Measurements from ENCODE around the gene KLF3. TPM values are rescaled to one million over a fixed set of nuclear protein-coding genes. Genes with fewer than 3 reads are reported as not detected.

The KLF3 gene
- total RNA-seq, 1 experiment from 2014 or later = 8.9 TPM

DNA sequence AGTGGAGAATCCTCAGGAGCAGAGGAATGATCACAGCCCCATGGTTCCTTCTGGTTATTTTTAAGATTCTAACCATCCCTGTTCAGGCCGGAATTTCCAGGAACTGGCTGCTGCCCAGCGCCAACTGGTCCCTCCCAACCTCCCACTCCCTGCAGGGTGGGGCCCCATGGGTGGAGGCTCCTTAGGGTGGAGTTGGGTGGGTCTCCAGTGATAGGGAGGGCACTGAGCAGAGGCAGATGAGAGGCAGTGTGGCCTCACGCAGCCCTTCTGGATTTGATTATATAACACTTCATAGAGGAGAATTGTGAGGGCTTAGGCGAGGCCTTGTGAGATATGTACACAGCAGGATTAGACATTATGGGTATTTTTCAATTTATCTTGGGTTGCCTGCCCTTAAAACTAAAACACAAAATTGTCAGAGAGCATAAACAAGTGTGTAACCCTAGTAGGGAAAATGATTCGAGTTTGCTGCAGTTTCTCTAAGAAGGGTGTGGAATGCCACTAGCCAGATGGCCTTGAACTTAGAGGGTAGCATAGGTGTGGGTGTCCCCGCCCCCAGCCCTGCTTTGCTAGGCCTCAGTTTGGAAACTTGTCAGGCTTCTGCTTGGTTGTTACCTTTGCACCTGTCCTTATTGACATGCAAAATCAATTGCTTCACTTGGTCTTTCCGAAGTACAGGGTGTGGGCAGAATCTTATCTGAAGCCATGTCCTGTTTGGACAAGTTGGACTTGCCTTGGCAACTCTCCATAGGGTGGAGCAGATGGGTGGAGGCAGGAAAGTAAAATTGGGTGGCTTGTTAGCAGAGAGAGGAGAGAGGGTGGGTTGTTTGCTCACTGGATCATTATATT, 9.4 kb downstream of the KLF3 start:
- peak; percentile 39 for DNase-seq (ENCODE audit: low spot score)

DNA sequence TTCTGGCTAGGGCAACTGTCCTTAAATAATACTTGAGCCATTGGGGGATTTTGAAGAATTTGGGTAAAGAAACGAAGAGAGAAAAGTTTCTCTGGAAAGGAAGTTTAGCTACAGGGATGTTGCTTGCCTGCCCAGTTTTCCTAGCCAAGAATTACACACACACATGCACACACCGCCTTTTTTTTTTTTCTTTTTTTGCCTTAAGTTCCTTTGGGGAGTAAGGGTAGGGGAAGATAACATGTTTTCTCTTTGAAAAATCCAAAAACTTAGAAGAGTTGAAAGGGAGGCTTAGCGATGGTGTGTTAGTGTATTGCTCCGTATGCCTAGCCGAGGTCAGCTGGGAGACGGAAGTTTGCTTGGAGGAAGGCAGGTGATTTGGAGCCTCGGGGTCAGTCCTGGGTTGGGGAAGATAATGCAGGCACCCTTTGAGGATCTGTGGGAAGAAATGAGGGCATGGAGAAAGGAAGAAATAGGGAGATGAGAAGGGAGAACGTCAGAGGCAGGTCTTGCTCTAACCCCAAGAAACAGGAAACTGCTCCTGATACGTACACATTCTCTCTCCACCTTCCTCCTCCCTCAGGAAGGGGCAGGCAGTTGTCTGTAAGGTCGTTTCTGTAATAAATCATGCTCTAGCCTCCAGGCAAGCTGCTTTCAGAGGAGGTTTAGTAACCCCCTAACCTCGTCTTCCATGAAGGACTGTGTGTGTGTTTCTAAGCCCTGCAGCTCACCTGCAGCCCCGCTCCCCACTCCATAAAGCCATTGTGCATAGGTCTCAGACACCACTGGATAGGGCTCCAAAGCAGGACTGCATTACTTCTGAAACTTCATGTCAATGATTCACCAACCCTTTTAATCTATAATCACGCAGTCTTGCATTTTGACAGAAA, 10.5 kb downstream of the KLF3 start:
- no peak for DNase-seq (ENCODE audit: low spot score)

DNA sequence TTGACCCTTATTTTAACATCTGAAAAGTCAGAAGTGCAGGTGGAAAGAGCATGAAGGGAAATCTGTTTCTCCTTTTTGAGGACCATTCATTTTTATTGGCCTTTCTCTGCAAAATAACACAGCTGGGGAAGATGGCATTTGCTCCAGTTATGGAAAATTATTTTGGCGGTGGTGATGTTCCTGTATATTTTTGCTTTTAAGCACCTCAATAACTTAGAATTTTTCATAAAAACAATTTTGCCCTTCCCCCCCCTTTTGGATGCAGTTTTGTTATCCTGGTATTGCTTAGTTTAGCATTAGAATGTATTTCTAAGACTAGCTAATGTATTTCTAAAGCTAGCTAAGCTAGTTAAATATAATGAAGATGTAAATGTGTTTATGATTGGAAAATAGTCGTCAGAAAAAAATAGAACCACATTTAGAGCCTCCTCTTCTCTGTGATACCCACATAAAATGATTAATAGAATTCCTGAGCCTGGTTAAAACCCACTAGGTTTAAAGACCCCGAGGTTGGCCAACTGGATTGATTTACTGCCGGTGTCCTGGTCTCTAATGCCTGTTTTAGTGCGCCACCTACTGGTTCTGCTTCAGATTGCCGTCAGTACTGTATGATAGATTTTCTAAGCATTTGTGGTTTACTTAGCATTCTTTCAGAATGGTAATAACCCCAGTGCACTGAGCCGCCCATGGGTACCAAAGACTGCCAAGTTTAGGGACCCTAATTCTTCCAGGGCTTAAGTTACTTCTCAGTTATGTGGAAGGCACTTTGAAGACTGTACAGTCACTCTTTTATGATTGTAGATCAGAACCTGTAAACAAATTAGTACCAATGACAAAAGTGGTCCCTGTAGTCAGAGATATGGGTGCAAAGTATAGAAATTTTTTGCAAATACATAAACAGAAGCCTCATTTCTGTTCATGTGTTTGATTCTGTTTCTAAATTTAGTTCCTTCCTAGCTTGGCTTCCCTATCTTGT, 11.4 kb downstream of the KLF3 start:
- peak; percentile 77 for DNase-seq (ENCODE audit: low spot score)

DNA sequence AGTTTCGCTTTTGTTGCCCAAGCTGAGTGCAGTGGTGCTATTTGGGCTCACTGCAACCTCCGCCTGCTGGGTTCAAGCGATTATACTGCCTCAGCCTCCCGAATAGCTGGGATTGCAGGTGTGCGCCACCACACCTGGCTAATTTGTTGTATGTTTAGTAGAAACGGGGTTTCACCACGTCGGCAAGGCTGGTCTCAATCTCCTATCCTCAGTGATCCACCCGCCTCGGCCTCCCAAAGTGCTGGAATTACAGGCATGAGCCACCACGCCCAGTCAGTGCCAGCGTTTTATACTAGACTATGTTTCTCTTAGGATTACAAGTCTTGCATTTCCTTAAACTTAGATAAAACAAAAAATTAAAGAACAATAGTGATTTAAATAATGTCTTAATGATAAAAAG, 13.0 kb downstream of the KLF3 start:
- DNase-seq (ENCODE audit: low spot score) = no peak

DNA sequence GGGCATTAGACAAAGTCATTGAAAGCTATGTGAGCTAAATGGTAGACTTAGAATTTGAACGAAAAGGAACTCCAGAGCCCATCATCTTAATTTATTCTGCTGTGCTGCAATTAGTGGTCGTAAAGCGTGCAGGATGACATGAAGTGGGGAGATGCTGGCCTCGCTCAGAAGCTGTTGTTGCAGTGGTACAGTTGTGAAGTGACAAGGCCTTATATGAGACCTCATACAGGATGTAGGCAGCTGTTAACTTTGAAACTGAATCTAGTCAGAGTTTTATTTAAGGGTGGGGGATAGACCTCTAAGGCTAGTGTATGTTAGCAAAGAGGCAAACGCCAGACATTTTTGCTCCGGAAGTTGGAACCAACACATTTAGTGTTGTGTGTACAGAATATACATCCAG, 13.4 kb downstream of the KLF3 start:
- DNase-seq (ENCODE audit: low spot score) = no peak

DNA sequence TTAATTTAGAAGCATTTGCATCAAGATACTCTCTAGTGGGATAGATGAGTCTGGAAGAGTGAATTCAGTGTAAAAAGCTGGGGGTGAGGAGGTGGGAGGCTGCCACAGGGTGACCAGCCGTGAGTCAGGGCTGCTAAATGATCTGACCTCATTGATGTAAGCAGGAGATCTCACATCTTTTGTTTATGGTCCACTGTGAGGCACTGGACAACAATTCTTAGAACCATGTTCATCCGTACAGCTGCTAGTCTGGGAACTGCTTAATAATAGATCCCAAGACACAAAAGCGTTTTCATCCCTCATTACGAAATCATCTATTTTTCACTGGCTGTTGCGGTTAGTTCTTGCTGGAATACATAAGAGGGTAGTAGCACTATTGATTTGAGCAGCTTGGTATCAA, 14.1 kb downstream of the KLF3 start:
- peak; percentile 55 for DNase-seq (ENCODE audit: low spot score)

DNA sequence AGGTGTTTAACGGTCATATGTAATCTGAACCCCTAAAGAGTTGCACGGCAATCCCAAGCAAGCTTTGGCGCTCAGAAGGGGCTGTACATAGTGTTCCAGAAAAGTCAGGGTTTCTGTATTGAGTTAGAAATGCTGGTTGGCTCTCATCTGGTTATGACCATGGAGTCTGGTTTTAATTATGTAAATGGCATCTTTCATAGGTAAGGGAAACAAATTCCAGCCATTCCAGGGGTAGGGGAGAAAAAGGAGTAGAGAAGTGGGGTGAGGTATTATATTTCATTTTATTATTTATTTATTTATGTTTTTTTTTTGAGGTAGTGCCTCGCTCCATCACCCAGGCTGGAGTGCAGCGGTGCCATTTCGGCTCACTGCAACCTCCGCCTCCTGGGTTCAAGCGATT, 15.9 kb downstream of the KLF3 start:
- no peak for DNase-seq (ENCODE audit: low spot score)

DNA sequence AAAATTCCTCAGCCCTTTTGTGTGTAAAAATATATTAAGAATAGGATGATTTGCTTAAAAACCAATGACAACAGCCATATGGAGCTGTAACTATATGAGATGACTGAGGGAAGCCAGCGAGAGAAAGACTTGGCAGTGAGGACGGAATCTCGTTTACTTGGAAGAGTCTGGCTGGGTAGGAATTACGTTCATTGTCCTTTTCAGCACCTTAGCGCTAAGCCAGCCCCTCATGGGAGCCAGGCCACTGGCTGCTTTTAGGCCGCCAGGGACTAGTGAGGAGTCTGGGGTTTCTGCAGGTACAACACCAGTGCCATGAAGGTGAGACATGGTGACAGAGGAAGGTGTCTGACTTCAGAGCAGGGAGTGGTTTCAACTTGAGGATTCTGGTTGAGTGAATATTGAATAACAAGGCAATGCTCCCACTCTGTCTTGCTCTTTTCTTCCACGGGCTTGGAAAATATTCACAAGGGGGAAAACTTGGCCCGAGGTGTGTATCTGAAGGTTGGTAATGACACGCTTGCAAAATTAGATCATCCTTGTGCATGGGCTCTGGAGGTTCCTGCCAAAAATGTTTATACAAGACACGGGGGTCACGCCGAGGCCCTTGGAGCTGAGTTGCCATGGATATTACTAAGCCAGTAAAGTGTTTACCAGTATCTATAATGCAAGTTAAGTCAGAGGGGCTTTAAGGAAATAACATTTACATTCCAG, 17.4 kb downstream of the KLF3 start:
- no peak for DNase-seq (ENCODE audit: low spot score)

DNA sequence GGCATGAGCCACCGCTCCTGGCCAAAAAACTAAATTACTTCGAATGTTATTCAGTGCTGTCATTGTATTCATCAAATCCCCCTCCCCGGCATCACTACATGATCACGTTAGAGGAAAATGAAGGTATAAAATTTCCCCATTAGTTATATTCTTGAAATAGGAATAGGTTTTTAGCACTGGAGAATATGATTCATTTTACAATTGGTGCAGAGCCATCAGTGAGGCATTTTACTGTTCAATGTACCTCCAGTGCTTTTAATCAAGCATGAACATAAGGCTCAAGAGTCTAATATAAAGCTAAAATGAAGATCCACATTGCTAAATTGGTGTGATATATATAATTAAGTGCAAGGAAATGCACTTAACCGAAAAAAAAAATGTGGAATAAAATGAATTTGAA, 18.3 kb downstream of the KLF3 start:
- no peak for DNase-seq (ENCODE audit: low spot score)

DNA sequence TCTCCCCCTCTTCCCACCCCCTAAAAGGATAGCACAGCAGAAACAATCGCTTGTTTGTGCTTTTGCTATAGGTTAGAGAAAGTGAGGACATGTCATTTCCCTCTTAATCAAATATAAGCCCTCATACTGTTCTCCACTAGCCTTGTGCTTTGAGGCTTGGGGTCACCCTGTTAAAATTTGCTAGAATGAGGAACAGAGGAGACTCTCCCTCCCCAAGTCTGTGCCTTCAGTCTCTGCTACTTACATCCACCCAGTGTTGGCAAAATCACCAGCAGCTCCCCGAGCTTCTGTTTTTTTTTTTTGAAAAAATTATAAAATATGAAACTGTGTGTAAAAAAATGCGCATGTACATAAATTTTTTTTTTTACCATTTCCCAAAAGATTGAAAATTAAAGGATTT, 19.3 kb downstream of the KLF3 start:
- DNase-seq (ENCODE audit: low spot score) = no peak

DNA sequence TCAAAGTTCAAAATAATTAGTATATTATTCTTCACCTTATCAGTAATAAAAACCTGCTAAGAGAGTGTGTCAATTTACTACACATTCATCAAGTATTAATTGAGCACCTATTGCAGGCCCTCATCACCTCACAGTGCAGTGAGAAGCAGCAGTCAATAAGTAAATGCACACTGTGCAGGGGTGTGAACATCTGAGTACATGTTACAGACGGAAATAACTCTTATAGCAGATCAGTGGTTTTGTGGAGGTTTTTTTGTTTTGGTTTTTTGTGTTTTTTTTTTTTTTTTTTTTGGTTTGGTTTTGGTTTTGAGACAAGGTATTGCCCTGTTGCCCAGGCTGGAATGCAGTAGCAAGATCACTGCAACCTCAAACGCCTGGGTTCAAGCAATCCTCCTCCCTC, 20.3 kb downstream of the KLF3 start:
- DNase-seq (ENCODE audit: low spot score) = no peak

DNA sequence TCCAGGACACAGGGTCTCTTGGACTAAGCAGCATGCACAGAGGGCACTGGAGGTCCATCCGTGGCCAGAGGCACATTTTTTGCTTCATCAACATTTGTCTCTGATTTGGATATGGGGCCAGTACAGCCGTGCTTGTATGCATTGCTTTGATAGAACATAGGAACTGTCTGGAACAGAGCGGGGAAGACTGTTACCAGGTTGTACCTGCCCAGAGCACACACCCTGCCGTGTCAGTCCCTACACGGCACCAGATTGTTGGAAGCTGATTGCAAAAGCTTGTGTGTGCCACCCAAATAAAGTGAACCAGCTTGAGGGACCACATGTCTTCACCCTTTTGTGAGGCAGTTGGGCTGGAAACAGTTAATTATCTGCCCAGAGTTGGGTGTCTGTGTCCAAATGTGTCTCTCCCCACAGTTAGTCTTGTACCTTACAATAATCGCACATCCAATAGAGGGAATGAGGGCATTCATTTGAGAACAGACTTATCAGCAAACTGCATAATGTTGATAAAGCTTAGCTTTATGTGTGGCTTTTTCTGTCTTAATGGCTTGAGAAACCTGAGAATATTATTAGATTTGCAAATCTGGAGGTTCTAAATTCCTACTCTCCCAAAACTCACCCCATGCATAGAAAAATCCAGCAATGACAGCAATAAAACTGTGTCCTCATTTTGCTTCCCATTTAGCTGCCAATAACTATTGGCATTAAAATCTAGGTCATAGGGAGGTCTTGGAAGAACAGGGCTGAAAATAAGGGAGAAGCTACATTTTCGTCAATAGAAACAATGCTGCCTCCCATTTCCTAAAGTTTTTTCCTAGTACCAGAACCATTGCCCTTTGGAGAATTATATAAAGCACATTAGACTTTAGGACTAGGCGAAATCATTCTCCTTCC, 21.2 kb downstream of the KLF3 start:
- no peak for DNase-seq (ENCODE audit: low spot score)

DNA sequence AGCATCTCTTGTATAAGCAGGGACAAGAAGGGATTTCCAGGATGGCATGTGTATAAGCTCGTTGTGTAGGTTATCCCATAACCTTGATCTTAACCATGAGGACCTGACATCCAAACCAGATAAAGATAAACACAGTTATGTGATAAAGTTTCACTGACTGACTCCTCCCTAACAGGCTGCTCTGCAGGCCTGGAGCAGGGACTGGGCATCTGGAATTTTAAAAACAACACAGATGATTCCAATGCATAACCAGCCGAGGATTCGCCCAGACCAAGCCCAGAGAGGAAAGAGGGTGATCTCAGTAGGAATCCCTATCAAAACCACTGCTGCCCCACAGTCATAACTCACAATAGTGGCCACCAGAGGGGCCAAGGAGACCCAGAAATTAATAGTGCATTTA, 22.7 kb downstream of the KLF3 start:
- no peak for DNase-seq (ENCODE audit: low spot score)

DNA sequence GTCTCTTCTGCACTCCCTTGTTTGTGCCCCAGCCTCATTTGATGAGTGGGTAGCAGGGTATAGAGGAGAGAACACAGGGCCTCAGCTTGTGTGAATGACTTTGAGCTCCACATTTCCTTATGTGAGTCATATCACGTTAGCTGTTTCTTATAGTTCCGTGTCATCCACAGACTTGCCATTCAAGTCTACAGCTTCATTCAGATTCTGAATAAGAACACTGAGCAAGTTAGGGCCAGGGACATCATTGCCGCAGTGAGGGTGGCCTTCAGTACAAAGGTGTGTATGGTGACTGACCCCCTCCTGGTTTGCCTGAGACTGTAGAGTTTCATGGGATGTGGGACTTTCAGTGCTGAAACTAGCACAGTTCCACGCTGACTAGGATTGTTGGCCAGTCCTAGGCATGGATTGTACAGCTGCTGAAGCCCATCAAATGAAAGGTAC, 23.6 kb downstream of the KLF3 start:
- no peak for DNase-seq (ENCODE audit: low spot score)

DNA sequence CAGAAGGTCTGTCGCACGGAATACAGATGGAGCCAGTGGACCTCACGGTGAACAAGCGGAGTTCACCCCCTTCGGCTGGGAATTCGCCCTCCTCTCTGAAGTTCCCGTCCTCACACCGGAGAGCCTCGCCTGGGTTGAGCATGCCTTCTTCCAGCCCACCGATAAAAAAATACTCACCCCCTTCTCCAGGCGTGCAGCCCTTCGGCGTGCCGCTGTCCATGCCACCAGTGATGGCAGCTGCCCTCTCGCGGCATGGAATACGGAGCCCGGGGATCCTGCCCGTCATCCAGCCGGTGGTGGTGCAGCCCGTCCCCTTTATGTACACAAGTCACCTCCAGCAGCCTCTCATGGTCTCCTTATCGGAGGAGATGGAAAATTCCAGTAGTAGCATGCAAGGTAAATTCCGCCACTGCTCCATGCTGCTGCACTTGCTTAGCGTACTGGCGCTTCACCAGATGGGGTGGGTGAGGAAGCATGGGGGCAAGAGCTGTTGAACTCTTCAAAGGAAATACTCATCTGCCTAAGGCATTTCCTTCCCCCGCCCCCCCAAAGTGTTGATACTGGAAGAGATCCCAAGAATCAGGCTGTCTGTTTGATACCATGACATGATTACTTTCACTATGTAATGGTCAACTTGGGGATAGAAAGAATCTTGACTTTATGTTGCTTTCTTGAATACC, 24.8 kb downstream of the KLF3 start:
- no peak for DNase-seq (ENCODE audit: low spot score)

DNA sequence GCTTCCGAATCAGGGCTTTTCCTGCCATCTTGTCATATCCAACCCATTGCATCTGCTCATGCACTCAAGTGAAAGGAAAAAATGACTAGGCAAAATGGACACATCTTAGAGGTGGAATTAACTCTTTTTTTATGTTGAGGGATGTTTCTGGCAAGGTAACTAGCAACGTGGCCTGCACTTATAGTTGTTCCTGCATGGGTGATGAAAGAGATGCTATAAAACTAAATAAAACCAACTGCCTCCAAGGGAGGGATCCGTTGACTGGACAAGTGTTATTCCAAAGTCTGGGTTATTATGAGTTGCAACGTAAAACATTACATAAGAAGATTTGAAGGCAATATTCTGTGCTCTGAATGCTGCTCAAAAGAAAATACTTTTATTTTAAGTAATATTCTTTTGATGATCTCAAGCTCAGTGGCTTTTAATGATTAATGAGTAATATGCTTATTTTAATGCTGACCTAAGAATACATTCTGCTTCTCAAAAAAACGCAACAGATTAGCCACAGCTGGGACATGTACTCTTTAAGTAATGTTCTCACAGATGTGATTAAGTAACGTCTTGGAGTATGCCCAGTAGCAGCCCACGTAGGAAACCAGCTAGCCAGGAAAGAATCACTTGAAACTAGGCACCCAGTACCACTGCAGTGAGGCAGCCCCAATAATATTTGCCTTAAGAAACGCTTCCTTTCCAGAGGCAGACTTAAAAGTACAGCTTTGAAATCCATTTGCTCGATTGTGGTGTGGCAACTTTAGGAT, 27.4 kb downstream of the KLF3 start:
- DNase-seq (ENCODE audit: low spot score) = no peak

DNA sequence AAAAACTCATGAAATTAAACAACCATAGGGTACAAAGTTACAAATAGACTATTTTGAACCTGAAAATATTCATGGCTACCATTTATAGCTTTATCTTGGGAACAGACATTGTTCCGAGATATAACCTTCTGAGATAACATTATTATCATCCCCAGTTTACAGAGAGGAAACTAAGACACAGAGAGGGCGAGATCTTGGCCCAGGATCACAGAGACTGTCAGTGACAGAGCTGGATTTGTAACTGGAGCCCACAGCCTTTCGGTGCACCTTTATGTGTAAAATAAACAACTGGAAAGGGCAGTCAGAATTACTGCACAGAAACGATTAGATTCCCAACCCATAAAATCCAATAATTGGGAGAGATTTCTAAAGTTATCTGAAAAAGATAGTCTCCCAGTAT, 28.4 kb downstream of the KLF3 start:
- no peak for DNase-seq (ENCODE audit: low spot score)

DNA sequence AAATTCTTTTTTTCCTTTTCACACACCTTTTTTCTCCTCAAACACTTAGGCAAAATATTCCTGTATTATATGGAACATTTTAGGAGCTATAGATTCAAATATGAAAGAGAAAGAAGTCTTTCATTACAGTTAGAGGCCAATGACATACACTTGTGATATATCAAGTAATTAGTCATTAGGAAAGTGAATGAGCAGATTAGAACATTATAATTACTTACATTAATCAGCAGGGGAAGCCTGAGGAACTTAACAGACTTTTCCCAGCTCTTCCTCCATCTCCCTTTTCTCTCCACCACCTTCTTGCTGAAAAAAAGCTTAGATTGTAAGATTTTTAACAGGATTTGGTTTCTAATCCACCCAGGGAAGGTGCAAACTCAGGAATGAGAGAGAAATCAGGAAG, 29.6 kb downstream of the KLF3 start:
- no peak for DNase-seq (ENCODE audit: low spot score)

DNA sequence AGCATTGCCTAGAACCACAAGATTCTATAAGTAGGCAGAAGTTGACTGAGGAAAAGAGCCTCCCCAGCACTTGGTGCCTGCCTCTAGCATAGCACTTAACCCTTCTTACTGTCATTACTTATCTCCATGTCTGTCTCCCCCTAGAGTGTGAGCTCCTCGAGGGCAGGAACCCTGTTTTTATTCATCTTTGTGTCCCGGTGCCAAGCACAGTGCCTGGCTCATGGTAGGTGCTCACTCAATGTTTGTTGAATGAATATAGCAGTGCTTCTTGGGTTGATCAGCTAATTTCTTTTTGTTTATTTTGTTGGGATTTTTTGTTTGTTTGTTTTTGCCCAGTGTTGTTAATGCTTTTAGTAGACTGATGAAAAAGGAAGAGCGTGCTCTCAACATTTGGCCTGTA, 30.3 kb downstream of the KLF3 start:
- DNase-seq (ENCODE audit: low spot score) = no peak
